ENCODE measurements around the gene PTGES2.

The PTGES2 gene

GRCh38 chr9:128161215-128161902 is 33.8 kb upstream of the PTGES2 start:
- no peak for DNase-seq (ENCODE audit: extremely low read depth, low read depth)

GRCh38 chr9:128160603-128160987 is 33.1 kb upstream of the PTGES2 start:
- no peak for DNase-seq (ENCODE audit: extremely low read depth, low read depth)

More at GRCh38 chr9:128161215-128161902, 33.8 kb upstream of the PTGES2 start:
- TF ChIP-seq CTCF (IDR thresholded peaks at IDR 0.05; ENCODE audit: low read depth, low read length), result no peak

DNA sequence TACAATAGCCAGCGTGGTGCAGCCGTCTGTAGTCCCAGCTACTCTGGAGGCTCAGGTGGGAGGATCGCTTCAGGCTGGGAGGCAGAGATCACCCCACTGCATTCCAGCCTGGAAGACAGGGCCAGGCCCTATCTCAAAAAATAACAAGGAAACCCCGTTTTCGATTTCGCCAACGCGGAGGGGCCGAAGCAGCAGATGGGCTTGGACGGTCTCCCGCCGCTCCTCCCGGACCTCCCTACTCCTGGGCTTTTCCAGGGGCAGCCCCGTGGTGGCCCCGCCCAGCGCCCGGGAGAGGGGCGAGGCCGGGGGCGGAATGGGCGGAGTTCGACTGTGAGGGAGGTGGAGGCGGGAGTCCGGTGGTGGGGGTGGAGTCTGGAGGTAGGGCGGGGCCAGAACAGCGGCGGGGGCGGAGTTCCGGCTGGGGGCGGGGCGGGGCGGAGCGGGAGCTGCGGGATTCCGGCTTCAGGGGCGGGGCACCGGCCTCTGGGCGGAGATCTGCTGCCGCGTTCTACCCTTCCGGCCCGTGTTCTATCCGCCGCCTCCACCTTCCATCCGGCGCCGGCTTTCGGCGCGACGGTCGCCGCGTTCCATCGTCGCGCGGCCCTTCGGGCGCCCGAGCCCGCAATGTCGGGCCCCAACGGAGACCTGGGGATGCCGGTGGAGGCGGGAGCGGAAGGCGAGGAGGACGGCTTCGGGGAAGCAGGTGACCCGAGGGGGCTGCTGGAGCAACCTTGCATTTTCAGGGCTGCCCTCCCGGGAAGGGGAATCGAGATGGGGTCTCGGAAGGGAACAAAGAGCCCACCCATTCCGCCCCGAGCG is 32.5 kb upstream of the PTGES2 start, which contains the start of gene BBLN:
BBLN (plus strand) TSS at position 482 of the 819 bp plus-strand sequence; CDS start at position 625, 143 bp downstream.
- no peak for TF ChIP-seq CTCF (IDR thresholded peaks at IDR 0.05; ENCODE audit: low read depth, low read length)

More at GRCh38 chr9:128160603-128160987, 33.1 kb upstream of the PTGES2 start:
- no peak for TF ChIP-seq CTCF (IDR thresholded peaks at IDR 0.05; ENCODE audit: low read depth, low read length)

DNA sequence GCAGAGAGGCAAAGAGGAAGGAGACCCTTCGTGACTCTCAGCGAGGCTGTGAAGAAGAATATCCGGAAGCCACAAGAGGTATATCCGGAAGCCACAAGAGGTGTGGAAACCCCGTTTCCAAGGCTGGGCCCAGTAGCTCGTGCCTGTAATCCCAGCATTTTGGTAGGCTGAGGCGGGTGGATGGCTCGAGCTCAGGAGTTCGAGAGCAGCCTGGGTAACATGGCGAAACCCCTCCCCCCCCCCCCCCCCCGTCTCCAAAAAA is 31.9 kb upstream of the PTGES2 start:
- no peak for TF ChIP-seq CTCF (IDR thresholded peaks at IDR 0.05; ENCODE audit: low read depth, low read length)
- no peak for DNase-seq (ENCODE audit: extremely low read depth, low read depth)

More for the DNA sequence above, 32.5 kb upstream of the PTGES2 start, which contains the start of gene BBLN:
- DNase-seq (ENCODE audit: extremely low read depth, low read depth), result peak; percentile 81

DNA sequence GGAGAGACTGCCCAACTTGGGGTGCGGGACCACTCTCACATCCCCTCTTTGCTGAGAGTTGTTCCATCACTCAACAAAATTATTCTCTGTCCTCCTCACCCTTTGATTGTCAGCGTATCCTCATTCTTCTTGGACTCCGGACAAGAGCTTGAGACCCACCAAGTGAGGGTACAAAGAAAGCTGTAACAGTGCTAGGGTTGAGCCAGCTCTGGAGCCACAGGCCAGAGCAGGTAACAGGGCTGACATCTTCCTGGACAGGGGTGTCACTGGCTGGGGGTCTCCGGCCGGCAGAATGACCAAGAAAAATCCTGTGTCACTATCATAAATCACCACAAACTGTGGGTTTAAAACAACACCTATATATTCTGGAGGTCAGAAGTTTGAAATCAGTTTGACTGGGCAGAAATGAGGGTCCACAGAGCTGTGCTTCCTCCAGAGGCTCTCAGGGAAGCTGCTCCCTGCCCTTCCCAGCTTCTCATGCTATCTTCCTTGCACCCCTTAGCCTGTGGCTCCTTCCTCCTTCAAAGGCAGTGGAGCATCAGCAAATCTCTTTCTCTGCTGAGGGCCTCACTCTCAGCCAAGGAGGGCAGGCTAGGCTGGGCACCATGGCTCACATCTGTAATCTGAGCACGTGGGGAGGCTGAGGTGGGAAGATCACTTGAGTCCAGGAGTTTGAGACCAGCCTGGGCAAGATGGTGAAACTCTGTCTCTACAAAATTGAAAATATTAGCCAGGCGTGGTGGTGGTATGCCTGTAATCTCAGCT is 28.4 kb upstream of the PTGES2 start:
- DNase-seq (ENCODE audit: extremely low read depth, low read depth), result no peak
- TF ChIP-seq CTCF (IDR thresholded peaks at IDR 0.05; ENCODE audit: low read depth, low read length), result no peak

GRCh38 chr9:128153947-128154695 is 26.6 kb upstream of the PTGES2 start:
- no peak for TF ChIP-seq CTCF (IDR thresholded peaks at IDR 0.05; ENCODE audit: low read depth, low read length)
- no peak for DNase-seq (ENCODE audit: extremely low read depth, low read depth)

Data from AG09319 (cell line).